22Rv1 (cell line): ENCODE data around the gene RERE.

ENCODE experiments used
- CTCF ChIP-seq: fragments of 450-650 bp; IDR thresholded peaks from 2 replicates; pipeline ENCODE4 v1.5.1; 2017; ENCODE audit warnings: mild to moderate bottlenecking
- ZFX ChIP-seq: fragments of 450-650 bp; IDR thresholded peaks from 2 replicates; pipeline ENCODE4 v1.6.1; 2017; ENCODE audit warnings: antibody characterized with exemption, borderline replicate concordance

GRCh38 chr1:8685463-8685862 lies 132.0 kb downstream of the RERE start:
- TF ChIP-seq CTCF (no peak), ZFX (no peak)
